MM.1S (cell line): ENCODE data around the gene WRNIP1.

ENCODE experiments used
- DNase-seq: peaks from one replicate; pipeline ENCODE4 v3.0.0-alpha.2; 2015
- H2AFZ ChIP-seq: fragments of 300-600 bp; sonication (generic); 2 replicates; pipeline ENCODE4 v1.6.0; 2016; ENCODE audit warnings: antibody characterized with exemption, low read length
- H3F3A ChIP-seq: fragments of 300-600 bp; sonication (generic); 2 replicates; pipeline ENCODE4 v1.6.1; 2016; ENCODE audit warnings: mild to moderate bottlenecking, antibody characterized with exemption, low read length, moderate library complexity, mixed read lengths; ENCODE audit not compliant: insufficient read depth
- H3K27ac ChIP-seq: fragments of 300-600 bp; sonication (generic); 2 replicates; pipeline ENCODE4 v1.5.1; 2016; ENCODE audit warnings: mild to moderate bottlenecking, low read length
- H3K27me3 ChIP-seq: fragments of 300-600 bp; sonication (generic); replicated peaks from 2 replicates; pipeline ENCODE4 v1.6.0; 2016; ENCODE audit warnings: low read length; ENCODE audit not compliant: insufficient read depth
- H3K36me3 ChIP-seq: fragments of 300-600 bp; sonication (generic); replicated peaks from 2 replicates; pipeline ENCODE4 v1.6.1; 2016; ENCODE audit warnings: mild to moderate bottlenecking, low read length, mixed read lengths; ENCODE audit not compliant: insufficient read depth
- H3K4me1 ChIP-seq: fragments of 300-600 bp; sonication (generic); 2 replicates; pipeline ENCODE4 v1.6.1; 2016; ENCODE audit warnings: low read length, mixed read lengths
- H3K4me2 ChIP-seq: fragments of 300-600 bp; sonication (generic); 2 replicates; pipeline ENCODE4 v1.6.0; 2016; ENCODE audit warnings: low read depth, low read length
- H3K4me3 ChIP-seq: fragments of 300-600 bp; sonication (generic); 2 replicates; pipeline ENCODE4 v1.5.1; 2016; ENCODE audit warnings: low read length, mixed read lengths
- H3K79me2 ChIP-seq: fragments of 300-600 bp; sonication (generic); 2 replicates; pipeline ENCODE4 v1.6.1; 2016; ENCODE audit warnings: mixed run types, low read length, mixed read lengths
- H3K9ac ChIP-seq: fragments of 300-600 bp; sonication (generic); 2 replicates; pipeline ENCODE4 v1.6.1; 2016; ENCODE audit warnings: low read length, mixed read lengths
- H3K9me2 ChIP-seq: fragments of 300-600 bp; sonication (generic); replicated peaks from 2 replicates; pipeline ENCODE4 v1.6.1; 2016; ENCODE audit warnings: mild to moderate bottlenecking, low read length, mixed read lengths; ENCODE audit not compliant: insufficient read depth
- H3K9me3 ChIP-seq: fragments of 300-600 bp; sonication (generic); replicated peaks from 2 replicates; pipeline ENCODE4 v1.6.1; 2016; ENCODE audit warnings: mild to moderate bottlenecking, low read length, mixed read lengths; ENCODE audit not compliant: insufficient read depth
- H4K20me1 ChIP-seq: fragments of 300-600 bp; sonication (generic); 2 replicates; pipeline ENCODE4 v1.6.1; 2016; ENCODE audit warnings: mild to moderate bottlenecking, low read length, moderate library complexity, mixed read lengths; ENCODE audit not compliant: insufficient read depth
- EZH2 ChIP-seq: fragments of 300-600 bp; sonication (generic); optimal IDR thresholded peaks from 2 replicates; pipeline ENCODE3; 2017; ENCODE audit warnings: low read depth, mild to moderate bottlenecking, antibody characterized with exemption, low read length, mixed read lengths
- EZH2phosphoT487 ChIP-seq: fragments of 300-600 bp; sonication (generic); IDR thresholded peaks from 2 replicates; pipeline ENCODE4 v1.6.1; 2018; ENCODE audit warnings: antibody characterized with exemption, low read length
- TF ChIP-seq, protein P1 (sequence below): fragments of 300-600 bp; sonication (generic); IDR thresholded peaks from 2 replicates; pipeline ENCODE4 v1.5.1; 2016; ENCODE audit warnings: antibody characterized with exemption, low read length, mixed read lengths

WRNIP1 gene

DNA sequence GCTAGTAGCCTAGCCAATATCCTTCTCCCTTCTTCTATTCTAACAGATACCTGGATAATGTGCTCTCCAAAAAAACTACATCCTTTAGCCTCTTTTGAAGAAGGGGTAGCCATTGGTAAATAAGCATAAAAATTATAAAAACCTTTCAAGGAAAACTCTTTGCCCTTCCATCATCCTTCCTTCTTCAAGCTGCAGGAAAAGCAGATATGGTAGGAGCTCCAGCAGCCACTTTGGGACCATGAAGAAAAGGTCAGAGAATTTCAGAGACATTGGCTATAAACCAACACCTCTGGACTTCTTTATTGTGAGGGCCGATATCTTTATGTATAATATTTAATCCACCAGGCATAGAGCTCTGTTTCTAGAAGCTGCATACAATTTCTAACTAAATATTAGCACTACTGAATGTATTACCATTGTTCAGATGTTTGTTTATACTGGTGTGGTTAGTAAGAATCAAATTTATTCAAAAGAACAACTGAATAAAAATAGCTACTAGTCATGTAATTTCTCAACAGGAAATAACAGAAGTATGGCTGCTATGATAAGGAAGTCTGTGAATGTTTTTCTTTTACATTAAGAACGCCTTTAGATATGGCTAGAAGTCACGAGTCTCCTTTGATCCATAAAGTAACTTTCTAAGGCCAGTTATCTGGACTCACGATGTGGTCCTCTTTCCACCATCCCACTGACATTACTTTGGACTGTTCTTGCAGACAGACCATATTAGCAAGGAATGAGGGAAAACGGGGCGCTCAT lies 46.7 kb upstream of the WRNIP1 start:
- Histone ChIP-seq H3K27me3 (no peaks in the 10 kb centered on the region), H2AFZ (no peak overlapping the region), H3F3A (no peaks in the 10 kb centered on the region), H3K27ac (no peak overlapping the region), H3K36me3 (no peaks in the 10 kb centered on the region), H3K9me3 (no peaks in the 10 kb centered on the region), H3K4me2 (no peak overlapping the region), H4K20me1 (no peaks in the 10 kb centered on the region), H3K79me2 (no peaks in the 10 kb centered on the region), H3K9ac (no peak overlapping the region), H3K4me1 (no peaks in the 10 kb centered on the region), H3K9me2 (no peaks in the 10 kb centered on the region), H3K4me3 (no peak overlapping the region)
- DNase-seq = no peak
- TF ChIP-seq, protein P1, sequence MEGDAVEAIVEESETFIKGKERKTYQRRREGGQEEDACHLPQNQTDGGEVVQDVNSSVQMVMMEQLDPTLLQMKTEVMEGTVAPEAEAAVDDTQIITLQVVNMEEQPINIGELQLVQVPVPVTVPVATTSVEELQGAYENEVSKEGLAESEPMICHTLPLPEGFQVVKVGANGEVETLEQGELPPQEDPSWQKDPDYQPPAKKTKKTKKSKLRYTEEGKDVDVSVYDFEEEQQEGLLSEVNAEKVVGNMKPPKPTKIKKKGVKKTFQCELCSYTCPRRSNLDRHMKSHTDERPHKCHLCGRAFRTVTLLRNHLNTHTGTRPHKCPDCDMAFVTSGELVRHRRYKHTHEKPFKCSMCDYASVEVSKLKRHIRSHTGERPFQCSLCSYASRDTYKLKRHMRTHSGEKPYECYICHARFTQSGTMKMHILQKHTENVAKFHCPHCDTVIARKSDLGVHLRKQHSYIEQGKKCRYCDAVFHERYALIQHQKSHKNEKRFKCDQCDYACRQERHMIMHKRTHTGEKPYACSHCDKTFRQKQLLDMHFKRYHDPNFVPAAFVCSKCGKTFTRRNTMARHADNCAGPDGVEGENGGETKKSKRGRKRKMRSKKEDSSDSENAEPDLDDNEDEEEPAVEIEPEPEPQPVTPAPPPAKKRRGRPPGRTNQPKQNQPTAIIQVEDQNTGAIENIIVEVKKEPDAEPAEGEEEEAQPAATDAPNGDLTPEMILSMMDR = no peak
- TF ChIP-seq EZH2phosphoT487 = no peak
- TF ChIP-seq EZH2 = no peak

DNA sequence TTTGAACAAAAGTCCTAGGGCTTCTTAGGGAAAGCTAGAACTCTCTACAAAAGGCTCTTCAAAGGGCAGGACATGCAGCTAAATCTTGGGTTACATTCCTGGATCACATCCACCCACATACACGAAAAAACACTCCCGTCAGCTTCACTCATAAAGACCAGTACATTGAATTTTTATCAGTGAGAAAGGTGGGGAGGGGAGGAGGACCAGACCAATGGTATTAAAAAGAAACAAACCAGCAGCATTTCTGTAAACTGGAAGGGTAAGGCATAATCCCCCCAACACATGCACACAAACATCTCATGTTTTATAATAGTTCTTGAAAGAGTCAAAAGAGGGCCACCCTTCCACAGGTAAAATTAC lies 46.1 kb upstream of the WRNIP1 start:
- DNase-seq = no peak
- no peak overlapping the region for H3K4me3 ChIP-seq
- no peaks in the 10 kb centered on the region for H3K4me1 ChIP-seq
- H4K20me1 ChIP-seq = no peaks in the 10 kb centered on the region
- H3K27ac ChIP-seq = no peak overlapping the region
- no peaks in the 10 kb centered on the region for H3K27me3 ChIP-seq
- no peak overlapping the region for H3K4me2 ChIP-seq
- H3F3A ChIP-seq = no peaks in the 10 kb centered on the region
- H3K9me2 ChIP-seq = no peaks in the 10 kb centered on the region
- TF ChIP-seq, protein P1 = no peak
- no peak for TF ChIP-seq EZH2
- TF ChIP-seq EZH2phosphoT487 = no peak
- no peak overlapping the region for H2AFZ ChIP-seq
- H3K9ac ChIP-seq = no peak overlapping the region
- H3K79me2 ChIP-seq = no peaks in the 10 kb centered on the region
- no peaks in the 10 kb centered on the region for H3K36me3 ChIP-seq
- no peaks in the 10 kb centered on the region for H3K9me3 ChIP-seq

DNA sequence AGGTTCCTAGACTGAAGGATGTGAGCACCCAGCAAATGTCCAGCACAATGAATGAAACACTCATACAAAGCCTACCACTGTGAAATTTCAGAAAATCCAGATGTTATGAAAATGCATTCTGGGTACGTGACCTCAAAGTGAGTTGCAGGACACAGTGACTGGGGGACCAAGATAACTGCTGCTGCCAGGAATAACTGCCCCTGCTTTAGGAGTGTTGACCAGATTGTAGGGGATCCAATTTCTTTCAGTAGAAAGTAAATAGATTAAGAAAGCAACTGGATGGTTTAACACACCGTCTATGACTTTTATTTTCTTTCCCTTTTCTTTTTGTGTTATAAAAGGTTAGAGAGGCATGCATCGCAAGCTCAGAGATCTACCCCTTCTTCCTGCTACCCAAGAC lies 44.0 kb upstream of the WRNIP1 start:
- Histone ChIP-seq H3K4me1 (no peaks in the 10 kb centered on the region), H3K36me3 (no peaks in the 10 kb centered on the region), H4K20me1 (no peaks in the 10 kb centered on the region)

More for the DNA sequence above, 44.0 kb upstream of the WRNIP1 start:
- Histone ChIP-seq H2AFZ (no peak overlapping the region), H3K9ac (no peak overlapping the region), H3K4me2 (no peak overlapping the region), H3K9me2 (no peaks in the 10 kb centered on the region), H3K79me2 (no peaks in the 10 kb centered on the region), H3F3A (no peaks in the 10 kb centered on the region), H3K4me3 (no peak overlapping the region), H3K27me3 (no peaks in the 10 kb centered on the region), H3K9me3 (no peaks in the 10 kb centered on the region), H3K27ac (no peak overlapping the region)
- no peak for DNase-seq
- no peak for TF ChIP-seq EZH2phosphoT487
- no peak for TF ChIP-seq EZH2
- TF ChIP-seq, protein P1 = no peak
